ENCODE data around the gene PACSIN1. TPM values are rescaled to one million over a fixed set of nuclear protein-coding genes. Genes with fewer than 3 reads are reported as not detected.
A peak's percentile ranks its signal among the peaks of the same experiment; 100 is the strongest.

The PACSIN1 gene
- total RNA-seq, 1 experiment from 2014 or later, result not detected

- ChIA-PET CTCF (interaction anchor here (0.7 kb wide), 1 partner anchor 1191 kb away, joined by 5 read pairs; the partner anchor contains the start of gene RGL2), POLR2A (ENCODE audit: low non-redundant PET) (no interaction called here)
- no TSS peak for BruUV-seq (replicated peaks)
- Histone ChIP-seq H3K36me3 (ENCODE audit: insufficient read depth, low read length, poor library complexity, severe bottlenecking) (no peaks in the 10 kb centered on the region), H3K4me1 (ENCODE audit: insufficient read depth, low read length, poor library complexity, severe bottlenecking) (peaks cover 11% of the 10 kb centered on the region), H3K9me3 (ENCODE audit: low read depth, low read length, poor library complexity, severe bottlenecking) (no peaks in the 10 kb centered on the region), H3K4me3 (ENCODE audit: low read depth, low read length, poor library complexity, severe bottlenecking) (no peak overlapping the region), H3K27ac (ENCODE audit: low read depth, low read length, poor library complexity, severe bottlenecking) (no peak overlapping the region), H3K27me3 (replicated peaks; ENCODE audit: insufficient read depth, low read depth, low read length, poor library complexity) (no peaks in the 10 kb centered on the region)
- no peak for TF ChIP-seq CTCF (conservative IDR thresholded peaks at IDR 0.05; ENCODE audit: low read depth, low read length)
- TF ChIP-seq EZH2 (IDR thresholded peaks at IDR 0.05; ENCODE audit: borderline replicate concordance, low read depth, low read length, poor library complexity, severe bottlenecking), result no peak
- DNase-seq (ENCODE audit: low spot score), result no peak
- intact Hi-C loops (cut with micrococcal nuclease; ENCODE audit: unreplicated experiment), result no loop called here
Measured at GRCh38 chr6:34489207-34489805, 23.4 kb downstream of the PACSIN1 start.

GRCh38 chr6:34490390-34491090, 24.7 kb downstream of the PACSIN1 start:
- TF ChIP-seq EZH2 (IDR thresholded peaks at IDR 0.05; ENCODE audit: borderline replicate concordance, low read depth, low read length, poor library complexity, severe bottlenecking) (no peak), CTCF (conservative IDR thresholded peaks at IDR 0.05; ENCODE audit: low read depth, low read length) (no peak)
- DNase-seq (ENCODE audit: low spot score), result no peak
- no peak overlapping the region for H3K4me3 ChIP-seq (ENCODE audit: low read depth, low read length, poor library complexity, severe bottlenecking)
- peak overlapping the region; percentile 35 for H3K27ac ChIP-seq (ENCODE audit: low read depth, low read length, poor library complexity, severe bottlenecking)
- intact Hi-C loops (cut with micrococcal nuclease; ENCODE audit: unreplicated experiment), result no loop called here
- H3K36me3 ChIP-seq (ENCODE audit: insufficient read depth, low read length, poor library complexity, severe bottlenecking), result no peaks in the 10 kb centered on the region
- ChIA-PET CTCF (no interaction called here), POLR2A (ENCODE audit: low non-redundant PET) (no interaction called here)
- peaks cover 11% of the 10 kb centered on the region for H3K4me1 ChIP-seq (ENCODE audit: insufficient read depth, low read length, poor library complexity, severe bottlenecking)
- no TSS peak for BruUV-seq (replicated peaks)
- no peaks in the 10 kb centered on the region for H3K9me3 ChIP-seq (ENCODE audit: low read depth, low read length, poor library complexity, severe bottlenecking)
- no peaks in the 10 kb centered on the region for H3K27me3 ChIP-seq (replicated peaks; ENCODE audit: insufficient read depth, low read depth, low read length, poor library complexity)

GRCh38 chr6:34491091-34491430, 25.2 kb downstream of the PACSIN1 start:
- peak; percentile 70 for DNase-seq (ENCODE audit: low spot score)
- intact Hi-C loops (cut with micrococcal nuclease; ENCODE audit: unreplicated experiment), result no loop called here
- BruUV-seq (replicated peaks), result no TSS peak
- Histone ChIP-seq H3K27me3 (replicated peaks; ENCODE audit: insufficient read depth, low read depth, low read length, poor library complexity) (no peaks in the 10 kb centered on the region), H3K4me3 (ENCODE audit: low read depth, low read length, poor library complexity, severe bottlenecking) (no peak overlapping the region), H3K27ac (ENCODE audit: low read depth, low read length, poor library complexity, severe bottlenecking) (peak overlapping the region; percentile 35), H3K9me3 (ENCODE audit: low read depth, low read length, poor library complexity, severe bottlenecking) (no peaks in the 10 kb centered on the region), H3K4me1 (ENCODE audit: insufficient read depth, low read length, poor library complexity, severe bottlenecking) (peaks cover 11% of the 10 kb centered on the region), H3K36me3 (ENCODE audit: insufficient read depth, low read length, poor library complexity, severe bottlenecking) (no peaks in the 10 kb centered on the region)
- TF ChIP-seq CTCF (conservative IDR thresholded peaks at IDR 0.05; ENCODE audit: low read depth, low read length) (no peak), EZH2 (IDR thresholded peaks at IDR 0.05; ENCODE audit: borderline replicate concordance, low read depth, low read length, poor library complexity, severe bottlenecking) (no peak)
- ChIA-PET POLR2A (ENCODE audit: low non-redundant PET) (no interaction called here), CTCF (no interaction called here)
